Progenitor cell of endocrine pancreas (in vitro differentiated cells): ENCODE measurements around the gene CIITA. TPM values are rescaled to one million over a fixed set of nuclear protein-coding genes. Genes with fewer than 3 reads are reported as not detected.

Experiments
- DNase-seq: peaks from one replicate; pipeline ENCODE4 v3.0.0; 2021; ENCODE audit warnings: low spot score; ENCODE audit not compliant: unreplicated experiment
- H3K27ac Mint-ChIP-seq: 2 replicates; pipeline ENCODE4 v1.8.0; 2021; ENCODE audit warnings: mild to moderate bottlenecking, moderate library complexity, mixed read lengths
- H3K27me3 Mint-ChIP-seq: 2 replicates; pipeline ENCODE4 v1.8.0; 2021; ENCODE audit warnings: mixed read lengths
- H3K36me3 Mint-ChIP-seq: 2 replicates; pipeline ENCODE4 v1.8.0; 2022; ENCODE audit warnings: mixed read lengths; ENCODE audit not compliant: insufficient read depth
- H3K4me1 Mint-ChIP-seq: 2 replicates; pipeline ENCODE4 v1.8.0; 2021; ENCODE audit warnings: low read depth, mixed read lengths
- H3K4me3 Mint-ChIP-seq: 2 replicates; pipeline ENCODE4 v1.8.0; 2021; ENCODE audit warnings: low read depth, mild to moderate bottlenecking, moderate library complexity, mixed read lengths
- H3K9me3 Mint-ChIP-seq: 2 replicates; pipeline ENCODE4 v1.8.0; 2021; ENCODE audit warnings: low read depth, mixed read lengths
- CTCF ChIP-seq: fragments of 200-600 bp; sonication (generic); IDR thresholded peaks from one replicate; pipeline ENCODE4 v1.5.0; 2021; ENCODE audit warnings: antibody characterized with exemption, mild to moderate bottlenecking; ENCODE audit not compliant: unreplicated experiment
- total RNA-seq: library from RNA; stranded (reverse); gene quantifications from 2 replicates; pipeline ENCODE4 v1.2.1, GENCODE V29; 2021

CIITA gene
- total RNA-seq, 1 donor from 2014 or later: not detected

DNA sequence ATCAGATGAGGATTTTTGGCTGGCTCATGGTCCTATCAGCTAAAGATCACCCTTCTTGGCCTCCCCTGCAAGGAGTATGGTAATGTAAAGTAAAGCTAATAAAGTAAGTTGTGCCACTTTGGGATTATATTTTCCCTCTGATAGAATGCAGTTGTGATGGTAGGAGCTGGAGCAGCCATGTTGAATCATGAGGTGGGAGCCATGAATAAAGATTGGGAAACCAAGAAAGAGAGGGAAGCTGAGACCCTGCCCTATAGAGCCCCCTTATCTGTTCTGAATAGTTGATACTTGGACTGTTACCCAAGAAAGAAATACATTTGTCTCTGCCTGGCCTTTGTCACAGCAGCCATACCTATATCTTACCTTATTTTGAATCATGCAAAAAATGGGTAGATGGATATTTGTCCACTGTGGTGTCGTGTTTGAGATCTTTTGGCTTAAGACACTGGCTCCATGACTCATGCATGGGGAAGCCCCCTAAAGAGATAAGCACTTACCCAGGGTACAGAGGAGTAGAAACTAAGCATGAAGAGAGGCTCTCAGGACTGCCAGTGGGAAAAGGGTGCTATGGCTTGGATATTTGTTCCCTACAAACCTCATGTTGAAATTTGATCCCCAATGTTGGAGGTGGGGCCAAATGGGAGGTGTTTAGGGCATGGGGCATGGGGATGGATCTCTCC, 40.7 kb upstream of the CIITA start:
- Mint-ChIP-seq H3K27ac (no peak overlapping the region), H3K4me1 (no peaks in the 10 kb centered on the region), H3K4me3 (no peak overlapping the region), H3K9me3 (no peaks in the 10 kb centered on the region), H3K36me3 (no peaks in the 10 kb centered on the region), H3K27me3 (peaks cover 19% of the 10 kb centered on the region)
- TF ChIP-seq CTCF: no peak
- DNase-seq: no peak

DNA sequence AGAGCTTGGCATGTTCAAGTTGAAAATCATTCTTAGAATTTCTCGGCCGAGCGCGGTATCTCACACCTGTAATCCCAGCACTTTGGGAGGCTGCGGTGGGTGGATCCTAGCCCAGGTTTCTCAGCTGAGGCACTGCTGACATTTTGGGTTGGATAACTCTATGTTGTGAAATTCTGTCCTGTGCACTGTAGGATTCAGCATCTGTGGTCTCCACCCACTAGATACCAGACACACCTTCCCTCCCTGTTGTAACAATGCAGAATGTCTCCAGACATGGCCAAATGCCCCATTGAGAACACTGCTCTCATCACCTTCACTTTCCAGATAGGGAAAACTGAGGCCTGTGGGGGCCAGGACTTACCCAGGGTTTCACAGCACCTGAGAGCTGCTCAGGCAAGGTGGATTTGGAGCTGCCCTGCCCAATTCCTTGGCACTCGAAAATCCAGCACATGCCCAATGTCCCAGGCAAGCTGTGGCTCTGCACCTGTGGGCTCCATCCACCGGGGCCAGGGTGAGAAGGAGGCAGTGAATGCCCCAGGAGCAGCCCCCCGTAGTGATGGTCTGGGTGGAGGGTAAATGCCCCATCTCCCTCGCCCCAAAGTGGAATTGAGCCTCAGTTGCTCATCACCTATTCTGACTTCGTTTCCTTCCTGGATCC, 38.3 kb upstream of the CIITA start:
- DNase-seq: no peak
- H3K4me3 Mint-ChIP-seq: no peak overlapping the region
- H3K36me3 Mint-ChIP-seq: no peaks in the 10 kb centered on the region
- H3K4me1 Mint-ChIP-seq: no peaks in the 10 kb centered on the region
- no peak overlapping the region for H3K27ac Mint-ChIP-seq
- H3K27me3 Mint-ChIP-seq: peaks cover 19% of the 10 kb centered on the region
- TF ChIP-seq CTCF: no peak
- no peaks in the 10 kb centered on the region for H3K9me3 Mint-ChIP-seq

DNA sequence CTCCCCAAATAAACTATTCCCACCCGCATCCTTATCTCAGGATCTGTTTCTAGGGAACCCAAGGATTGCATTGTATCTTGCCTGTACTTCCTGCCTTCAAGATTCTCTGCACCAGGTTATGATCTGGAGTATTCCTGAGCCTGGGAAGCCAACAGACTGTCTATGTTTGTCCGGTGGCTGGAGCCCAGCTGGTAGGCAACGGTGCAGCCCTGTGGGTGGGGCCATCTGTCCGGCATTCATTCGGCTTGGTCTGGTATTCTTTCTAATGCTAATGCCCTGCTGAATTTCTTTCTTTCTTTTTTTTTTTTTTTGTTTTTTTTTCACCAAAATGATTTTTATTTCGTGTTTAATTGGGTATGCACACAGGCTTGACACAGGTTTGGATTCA, 37.7 kb upstream of the CIITA start:
- no peaks in the 10 kb centered on the region for H3K36me3 Mint-ChIP-seq
- no peak overlapping the region for H3K27ac Mint-ChIP-seq
- no peak for TF ChIP-seq CTCF
- no peak overlapping the region for H3K4me3 Mint-ChIP-seq
- no peaks in the 10 kb centered on the region for H3K9me3 Mint-ChIP-seq
- no peaks in the 10 kb centered on the region for H3K4me1 Mint-ChIP-seq
- H3K27me3 Mint-ChIP-seq: peaks cover 17% of the 10 kb centered on the region
- no peak for DNase-seq

GRCh38 chr16:10840703-10841102, 36.3 kb upstream of the CIITA start:
- Mint-ChIP-seq H3K9me3 (no peaks in the 10 kb centered on the region), H3K36me3 (no peaks in the 10 kb centered on the region), H3K27ac (no peak overlapping the region), H3K4me3 (no peak overlapping the region), H3K4me1 (no peaks in the 10 kb centered on the region), H3K27me3 (peaks cover 17% of the 10 kb centered on the region)
- TF ChIP-seq CTCF: no peak
- DNase-seq: no peak

GRCh38 chr16:10846213-10846998, 30.6 kb upstream of the CIITA start:
- Mint-ChIP-seq H3K9me3 (no peaks in the 10 kb centered on the region), H3K4me1 (no peaks in the 10 kb centered on the region), H3K4me3 (no peak overlapping the region), H3K36me3 (no peaks in the 10 kb centered on the region), H3K27ac (no peak overlapping the region), H3K27me3 (peaks cover 23% of the 10 kb centered on the region)
- DNase-seq: no peak
- no peak for TF ChIP-seq CTCF
